DLD1 (cell line): ENCODE data around the gene TK2.
"Not testable (repeated sequence)": the region's sequence is repeated elsewhere in the genome, so short reads cannot be mapped to it uniquely, and the experiment has no call there.

Experiments
- in situ Hi-C: cut with HindIII; loops from 2 replicates; pipeline ENCODE4 v1.10.0; 2017; ENCODE audit warnings: low sequenced_read_pairs

Gene TK2

GRCh38 chr16:66574081-66574480, 24.2 kb upstream of the TK2 start:
- in situ Hi-C loops, result no loop called here

GRCh38 chr16:66572356-66572755, 22.4 kb upstream of the TK2 start:
- in situ Hi-C loops, result no loop called here

DNA sequence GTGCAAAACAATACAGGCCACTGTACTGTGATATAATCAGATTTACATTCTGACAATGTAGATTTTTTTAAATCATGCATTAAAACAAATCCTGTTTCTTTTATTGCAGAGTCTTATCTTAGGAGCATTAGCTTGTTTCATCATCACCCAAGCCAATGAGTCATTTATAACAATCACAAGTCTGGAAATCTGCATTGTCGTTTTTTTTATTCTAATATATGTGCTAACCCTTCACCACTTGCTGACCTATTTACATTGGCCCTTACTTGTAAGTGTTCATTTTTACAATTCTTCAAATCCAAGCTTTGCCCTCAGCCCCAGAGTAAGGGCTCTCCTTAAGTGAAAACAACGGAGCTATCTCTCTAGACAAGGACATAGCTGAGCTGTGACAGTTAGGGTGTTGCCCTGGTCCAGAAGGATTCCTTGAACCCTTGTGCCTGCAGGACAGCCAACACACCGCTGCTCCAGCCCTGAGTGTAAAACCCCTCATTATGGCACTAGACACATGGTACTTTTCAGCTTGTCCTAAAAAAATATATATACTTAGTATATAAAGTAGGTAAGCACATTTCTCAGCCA, 20.0 kb upstream of the TK2 start:
- in situ Hi-C loops, result no loop called here

- in situ Hi-C loops, result no loop called here
Measured at GRCh38 chr16:66569131-66569530, 19.2 kb upstream of the TK2 start.

- in situ Hi-C loops, result no loop called here
Measured at GRCh38 chr16:66568355-66568754, 18.4 kb upstream of the TK2 start.

GRCh38 chr16:66567270-66567669, 17.3 kb upstream of the TK2 start:
- in situ Hi-C loops, result not testable (repeated sequence)

DNA sequence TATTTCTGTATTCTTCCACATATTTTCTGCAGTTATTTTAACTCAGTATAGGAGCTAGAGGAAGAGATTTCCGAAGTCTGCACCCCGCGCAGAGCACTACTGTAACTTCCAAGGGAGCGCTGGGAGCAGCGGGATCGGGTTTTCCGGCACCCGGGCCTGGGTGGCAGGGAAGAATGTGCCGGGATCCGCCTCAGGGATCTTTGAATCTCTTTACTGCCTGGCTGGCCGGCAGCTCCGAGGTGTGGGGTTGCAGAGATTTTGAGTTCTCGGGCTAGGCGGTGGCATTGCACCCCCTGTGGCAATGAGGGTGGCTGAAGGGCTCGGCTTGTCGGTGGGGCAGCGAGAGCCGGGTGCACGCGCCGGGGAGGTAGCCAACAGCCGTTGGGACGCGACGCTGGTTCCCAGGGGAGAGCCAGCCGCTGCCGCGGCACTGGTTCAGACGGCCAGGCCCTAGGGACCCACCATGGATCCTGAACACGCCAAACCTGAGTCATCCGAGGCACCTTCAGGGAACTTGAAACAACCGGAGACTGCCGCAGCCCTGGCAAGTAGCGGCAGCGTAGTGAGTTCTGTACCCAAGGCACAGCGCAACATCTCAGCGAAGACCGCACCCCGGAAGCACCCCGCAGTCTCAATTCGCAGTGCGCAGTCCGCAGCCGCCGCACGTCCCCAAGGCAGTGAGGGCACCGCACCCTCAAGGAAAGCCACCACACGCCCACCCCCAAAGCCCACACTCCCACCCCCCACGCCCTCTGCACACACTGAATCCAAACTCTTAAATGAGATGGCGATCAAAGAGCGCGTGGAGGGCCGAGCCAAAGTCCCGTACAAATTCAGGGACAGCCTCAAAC, 16.4 kb upstream of the TK2 start, which contains the start of gene CMTM1:
TSS of gene CMTM1 (plus strand) at position 389 of the 851 bp plus-strand sequence. CDS start at position 464, 75 bp downstream.
- in situ Hi-C loops, result no loop called here

GRCh38 chr16:66563574-66564334, 13.8 kb upstream of the TK2 start:
- in situ Hi-C loops, result no loop called here

DNA sequence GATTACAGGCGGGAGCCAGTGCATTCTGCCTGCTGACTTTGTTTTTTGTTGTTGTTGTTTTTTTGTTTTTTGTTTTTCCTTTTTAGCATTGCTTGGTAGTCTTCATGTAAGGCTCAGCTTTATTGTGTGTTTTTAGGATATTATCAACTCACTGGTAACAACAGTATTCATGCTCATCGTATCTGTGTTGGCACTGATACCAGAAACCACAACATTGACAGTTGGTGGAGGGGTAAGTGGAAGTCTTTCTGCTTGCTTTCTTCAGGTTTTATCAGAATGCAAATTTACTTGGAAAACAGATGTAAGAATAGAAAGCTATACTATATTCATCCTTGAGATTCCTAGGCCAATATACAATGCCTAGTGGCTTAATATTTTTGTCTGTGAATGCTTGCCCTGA, 13.1 kb upstream of the TK2 start:
- in situ Hi-C loops, result no loop called here

DNA sequence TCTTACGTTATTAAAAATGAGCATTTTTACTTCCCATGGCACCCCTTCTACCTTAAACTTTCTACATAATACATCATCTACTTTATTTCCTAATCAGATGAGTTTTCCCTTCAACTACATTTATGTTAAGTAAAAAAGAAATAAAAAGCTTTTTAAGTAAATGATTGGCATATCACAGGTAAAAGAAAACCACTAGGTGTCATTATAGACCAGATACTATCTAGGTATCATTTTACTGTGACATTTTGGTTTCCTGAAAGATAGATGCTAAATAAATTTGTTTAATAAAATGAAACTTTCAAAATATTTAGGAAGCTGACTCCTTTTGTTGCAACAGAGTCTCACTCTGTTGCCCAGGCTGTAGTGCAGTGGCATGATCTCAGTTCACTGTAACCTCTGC, 12.5 kb upstream of the TK2 start:
- in situ Hi-C loops, result no loop called here

DNA sequence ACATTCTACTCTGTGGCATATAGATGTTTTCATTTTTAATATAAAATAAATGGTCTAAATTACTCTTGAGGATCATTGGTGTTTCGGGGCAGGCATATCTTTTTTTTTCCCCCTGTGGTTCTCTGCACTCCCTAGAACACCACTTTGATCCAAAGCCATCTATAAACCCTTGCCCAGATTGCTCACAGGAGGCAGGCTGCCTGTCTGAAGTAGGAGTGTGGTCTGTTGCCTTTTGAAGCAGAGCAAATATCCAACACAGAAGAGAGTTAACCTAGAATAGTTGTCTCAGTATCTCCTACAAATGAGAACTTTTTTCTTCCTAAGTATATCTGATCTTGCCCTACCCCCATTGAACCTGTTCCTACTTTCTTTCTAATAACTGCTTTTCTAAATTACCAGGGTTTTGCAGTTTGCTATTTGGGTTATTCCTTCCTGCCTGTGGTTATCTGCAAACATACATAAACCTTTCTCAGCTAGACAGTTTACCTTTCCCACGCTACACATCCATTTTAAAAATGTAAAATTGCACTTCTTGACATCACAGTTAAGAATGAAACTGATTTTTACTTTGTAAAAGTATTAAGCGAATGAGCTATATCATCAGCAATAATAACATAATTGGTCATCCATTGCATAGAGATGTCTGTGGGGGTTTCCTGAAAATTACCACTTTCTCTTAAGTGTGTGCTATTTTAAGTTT, 11.6 kb upstream of the TK2 start:
- in situ Hi-C loops, result no loop called here

GRCh38 chr16:66560107-66560506, 10.2 kb upstream of the TK2 start:
- in situ Hi-C loops, result no loop called here

- in situ Hi-C loops, result no loop called here
Measured at GRCh38 chr16:66554495-66554894, 4.6 kb upstream of the TK2 start.

DNA sequence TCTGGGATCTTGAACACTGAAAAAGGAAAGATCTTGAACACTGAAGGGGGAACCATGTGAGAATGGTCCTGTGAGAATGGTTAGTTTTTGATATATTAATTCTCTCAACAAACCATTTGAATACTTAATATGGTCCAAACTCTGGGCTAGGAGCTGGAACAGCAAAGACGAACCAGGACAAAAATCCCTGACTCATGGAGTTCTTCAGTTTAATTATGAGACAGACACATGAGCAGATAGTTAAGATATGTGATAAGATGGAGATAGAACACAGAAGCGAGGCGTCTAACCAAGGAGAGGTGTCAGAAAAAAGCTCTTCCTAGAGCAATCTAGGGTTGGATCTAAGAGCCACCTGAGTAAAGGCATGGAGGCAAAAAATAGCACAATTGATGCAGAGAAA, 4.1 kb upstream of the TK2 start:
- in situ Hi-C loops, result no loop called here

GRCh38 chr16:66553223-66553622, 3.3 kb upstream of the TK2 start:
- in situ Hi-C loops, result no loop called here

- in situ Hi-C loops, result no loop called here
Measured at GRCh38 chr16:66552286-66553177, 2.6 kb upstream of the TK2 start, which contains the start of gene CKLF. TSS of gene CKLF (plus strand) at chr16:66552576. CDS start at chr16:66552716, 140 bp downstream.

DNA sequence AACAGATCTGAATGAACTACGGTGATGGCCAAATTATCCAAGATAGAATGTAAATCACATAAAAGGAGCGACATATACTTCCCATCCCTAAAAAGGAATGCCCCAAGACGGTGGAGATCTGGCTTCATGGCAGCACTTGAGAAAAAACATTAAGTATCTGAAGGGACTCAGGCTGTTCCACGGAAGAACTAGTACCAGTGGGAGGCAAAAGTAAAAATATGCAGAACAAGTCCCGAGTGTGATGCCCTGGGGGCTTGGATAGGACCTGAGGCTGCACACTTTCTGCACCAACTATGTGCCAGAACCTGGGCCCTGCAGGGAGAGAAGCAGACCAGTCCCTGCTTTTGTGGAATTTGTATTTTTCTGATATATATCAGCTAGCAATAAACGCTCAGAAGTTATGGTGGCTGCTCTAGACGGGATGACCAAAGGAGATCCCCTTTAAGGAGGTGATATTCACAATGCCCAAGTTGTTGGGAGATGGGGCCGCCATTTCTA, 1.9 kb upstream of the TK2 start:
- in situ Hi-C loops, result no loop called here

DNA sequence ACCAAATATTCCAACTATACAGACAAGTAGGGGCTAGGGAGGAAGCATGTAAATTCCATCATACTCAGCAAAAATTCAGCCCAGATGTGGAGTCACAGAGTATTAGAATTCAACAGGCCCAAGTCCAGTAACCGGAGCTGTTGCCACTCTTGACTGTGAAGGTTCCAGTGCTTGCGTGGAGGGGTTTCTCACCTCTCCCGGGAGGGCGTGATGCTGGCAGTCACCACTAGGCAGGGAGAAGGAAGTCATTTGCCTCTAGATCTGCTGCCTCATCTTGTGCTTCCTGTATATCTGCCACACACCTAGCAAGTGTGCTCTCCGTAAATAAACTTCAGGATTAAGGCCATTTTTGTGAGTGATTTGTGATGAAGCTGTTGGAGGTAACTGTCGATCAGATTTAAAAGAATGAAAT, 1.4 kb upstream of the TK2 start:
- in situ Hi-C loops, result no loop called here

DNA sequence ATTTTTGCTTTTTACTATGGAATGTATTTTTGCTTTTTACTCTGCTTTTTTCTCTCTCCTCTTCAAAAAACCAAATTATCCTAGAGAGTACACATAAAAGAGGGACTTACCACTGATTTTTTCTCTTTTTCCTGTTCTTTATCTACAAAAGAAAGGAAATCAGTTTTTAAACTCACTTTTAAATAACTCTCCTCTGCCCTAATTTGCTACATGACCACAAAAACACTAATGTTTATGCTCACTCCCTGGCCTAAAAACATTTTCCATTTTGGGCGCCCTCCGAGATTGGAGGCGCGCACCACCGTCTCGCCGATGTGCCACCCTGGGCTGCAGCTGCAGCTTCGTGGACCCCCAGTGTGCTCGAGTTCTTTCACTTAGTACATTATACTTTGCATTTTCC, 1.1 kb downstream of the TK2 start:
- in situ Hi-C loops, result no loop called here

DNA sequence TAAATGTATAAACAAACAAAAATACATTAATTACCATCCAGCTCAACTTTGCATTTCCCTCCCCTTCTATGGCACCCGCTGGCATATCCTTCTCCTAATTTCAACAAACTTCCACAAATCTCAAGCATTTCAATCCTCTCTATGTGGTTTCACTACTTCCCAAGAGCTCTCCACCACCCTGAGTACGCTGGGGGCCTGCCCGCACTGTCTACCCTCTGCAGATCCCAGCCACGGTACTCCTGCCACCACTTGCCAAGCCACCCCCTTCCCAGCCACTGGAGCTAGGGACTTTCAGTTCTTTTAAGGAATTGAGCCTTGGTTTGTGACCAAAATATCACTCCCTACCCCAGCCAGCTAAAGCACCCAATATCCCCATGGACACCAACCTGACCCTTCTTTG, 1.9 kb downstream of the TK2 start:
- in situ Hi-C loops, result no loop called here
